GM21360 (cell line): ENCODE data around the gene MCRS1.

Source experiments
- ATAC-seq: cut with Tn5 transposase; IDR thresholded peaks from one replicate; pipeline ENCODE4 v1.9.1; 2021; ENCODE audit warnings: mild to moderate bottlenecking, moderate library complexity; ENCODE audit not compliant: unreplicated experiment

Gene MCRS1

DNA sequence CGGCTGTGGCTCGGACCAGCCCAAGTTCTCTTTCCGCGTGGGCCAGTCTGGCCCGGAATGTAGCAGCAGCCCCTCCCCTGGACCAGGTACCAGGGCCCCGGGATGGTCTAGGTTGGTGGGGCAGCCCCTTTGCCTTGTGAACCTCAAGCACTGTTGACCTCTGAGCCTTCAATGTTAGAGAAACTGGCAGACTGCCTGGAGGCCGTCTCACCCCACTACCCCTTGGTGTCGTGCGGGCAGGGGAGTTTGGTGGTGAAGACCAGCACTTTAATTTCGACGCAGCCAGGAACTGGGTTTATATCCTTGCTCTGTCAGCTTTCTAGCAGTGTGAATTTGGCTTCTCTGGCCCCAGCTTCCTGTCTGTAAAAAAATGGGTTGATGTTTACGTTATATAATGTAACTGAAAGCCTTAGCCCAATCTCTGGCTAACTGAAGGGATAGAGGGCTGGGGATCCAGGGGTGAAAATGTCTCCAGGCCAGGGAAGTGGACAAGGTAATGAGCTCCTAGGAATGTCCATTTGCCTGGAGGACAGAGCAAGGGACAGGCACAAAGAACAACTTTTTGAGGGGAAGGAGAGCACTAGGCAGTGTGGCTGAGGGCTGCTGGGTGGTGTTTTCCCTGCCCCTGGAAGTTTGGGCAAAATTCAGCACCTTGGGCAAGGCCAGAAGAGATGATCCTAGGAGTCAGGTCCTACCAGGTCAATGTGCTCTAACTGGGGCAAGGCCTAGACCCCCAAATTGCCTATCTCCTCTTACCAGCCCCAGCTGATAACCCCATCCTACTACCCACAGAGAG, 11.4 kb downstream of the MCRS1 start:
- no peak for ATAC-seq

DNA sequence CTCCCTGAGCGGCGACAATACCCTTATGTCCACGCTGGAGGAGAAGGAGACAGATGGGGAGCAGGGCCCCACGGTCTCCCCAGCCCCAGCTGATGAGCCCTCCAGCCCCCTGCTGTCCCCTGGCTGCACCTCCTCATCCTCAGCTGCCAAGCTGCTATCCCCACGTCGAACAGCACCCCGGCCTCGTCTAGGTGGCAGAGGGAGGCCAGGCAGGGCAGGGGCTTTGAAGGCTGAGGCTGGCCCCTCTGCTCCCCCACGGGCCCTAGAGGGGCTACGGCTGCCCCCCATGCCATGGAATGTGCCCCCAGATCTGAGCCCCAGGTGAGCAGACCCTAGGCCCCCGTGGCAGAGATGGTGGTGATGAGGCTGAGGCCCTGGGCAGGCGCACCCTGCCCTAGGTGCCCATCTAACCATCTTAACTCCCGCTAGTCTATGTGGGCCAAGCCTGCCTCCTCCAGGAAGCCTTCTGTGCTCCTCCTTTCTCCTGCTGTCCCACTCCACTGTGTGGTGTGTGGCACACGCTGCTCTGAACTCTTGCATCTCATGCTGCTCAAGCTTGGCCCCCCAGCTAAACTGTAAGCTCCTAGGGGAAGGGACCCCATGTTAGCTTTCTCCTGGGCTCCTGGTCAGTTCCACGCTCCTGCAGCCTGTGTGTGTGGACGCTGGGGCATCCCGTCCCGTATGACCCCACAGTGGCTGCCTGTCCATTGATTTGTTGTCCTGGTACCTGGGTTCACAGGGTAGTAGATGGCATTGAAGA, 12.1 kb downstream of the MCRS1 start:
- ATAC-seq, result no peak

DNA sequence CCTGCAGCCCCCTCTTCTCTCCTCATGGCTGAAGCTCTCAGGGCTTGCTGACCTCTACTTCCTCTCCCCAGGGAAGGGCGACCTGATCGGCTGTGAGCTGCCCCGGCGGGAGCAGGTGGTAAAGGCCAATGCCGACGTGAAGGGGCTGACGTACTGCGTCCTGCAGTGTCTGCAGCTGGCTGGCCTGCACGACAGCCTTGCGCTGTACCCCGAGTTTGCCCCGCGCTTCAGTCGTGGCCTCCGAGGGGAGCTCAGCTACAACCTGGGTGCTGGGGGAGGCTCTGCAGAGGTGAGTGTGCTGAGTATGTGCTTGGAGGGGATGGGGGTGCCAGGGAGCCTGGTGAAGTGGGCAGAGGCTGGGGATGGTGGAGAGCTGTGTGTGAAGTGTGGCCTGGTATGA, 13.7 kb downstream of the MCRS1 start:
- ATAC-seq, result no peak

GRCh38 chr12:49553512-49554088, 14.3 kb downstream of the MCRS1 start:
- ATAC-seq, result no peak

GRCh38 chr12:49552899-49553298, 15.0 kb downstream of the MCRS1 start:
- no peak for ATAC-seq

DNA sequence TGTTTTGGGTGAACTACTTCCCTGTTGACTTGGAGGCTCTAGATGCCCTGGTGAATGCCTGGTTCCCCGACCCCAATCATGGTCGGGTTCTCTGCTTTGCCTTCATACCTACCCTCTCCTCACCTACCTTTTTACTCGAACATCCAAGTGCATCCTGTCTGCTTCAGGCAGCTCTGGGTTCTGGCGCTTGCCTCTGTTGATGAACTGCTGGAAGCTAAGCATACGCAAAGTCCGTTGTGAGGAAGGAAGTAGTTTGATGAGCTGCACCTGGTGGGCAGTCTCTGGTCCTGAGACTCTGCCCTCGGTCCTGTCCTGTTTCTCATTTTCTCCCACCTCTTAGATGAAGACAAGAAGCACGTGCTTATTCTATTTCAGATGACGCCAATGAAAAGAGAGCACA, 15.5 kb downstream of the MCRS1 start:
- no peak for ATAC-seq

- ATAC-seq, result no peak
Measured at GRCh38 chr12:49552014-49552413, 15.9 kb downstream of the MCRS1 start.

DNA sequence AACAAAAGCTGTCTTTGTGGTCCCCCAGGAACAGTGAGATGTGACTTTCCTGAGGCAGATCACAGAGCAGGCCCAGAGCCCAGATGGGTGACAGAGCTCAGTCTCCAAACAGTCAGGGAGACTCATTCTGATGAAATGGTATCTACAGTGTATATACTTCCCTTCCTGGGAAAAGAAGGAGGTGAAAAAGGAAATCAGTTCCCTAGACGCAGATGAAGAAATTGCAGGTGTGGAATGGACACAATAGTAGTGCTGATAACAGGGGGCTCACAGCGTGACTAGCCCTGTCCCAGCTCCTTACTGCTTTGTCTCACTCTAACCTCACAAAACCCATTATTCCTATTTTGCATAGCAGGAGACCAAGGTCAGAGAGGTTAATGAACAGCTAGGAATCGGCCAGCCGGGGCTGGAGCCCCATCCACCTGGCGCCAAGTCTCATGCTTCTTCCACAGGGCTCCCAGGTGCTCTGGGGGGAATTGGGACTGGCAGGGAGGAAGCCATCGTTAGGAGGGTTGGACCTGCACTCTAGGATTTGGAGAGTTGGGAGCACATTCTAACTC, 17.2 kb downstream of the MCRS1 start:
- no peak for ATAC-seq

DNA sequence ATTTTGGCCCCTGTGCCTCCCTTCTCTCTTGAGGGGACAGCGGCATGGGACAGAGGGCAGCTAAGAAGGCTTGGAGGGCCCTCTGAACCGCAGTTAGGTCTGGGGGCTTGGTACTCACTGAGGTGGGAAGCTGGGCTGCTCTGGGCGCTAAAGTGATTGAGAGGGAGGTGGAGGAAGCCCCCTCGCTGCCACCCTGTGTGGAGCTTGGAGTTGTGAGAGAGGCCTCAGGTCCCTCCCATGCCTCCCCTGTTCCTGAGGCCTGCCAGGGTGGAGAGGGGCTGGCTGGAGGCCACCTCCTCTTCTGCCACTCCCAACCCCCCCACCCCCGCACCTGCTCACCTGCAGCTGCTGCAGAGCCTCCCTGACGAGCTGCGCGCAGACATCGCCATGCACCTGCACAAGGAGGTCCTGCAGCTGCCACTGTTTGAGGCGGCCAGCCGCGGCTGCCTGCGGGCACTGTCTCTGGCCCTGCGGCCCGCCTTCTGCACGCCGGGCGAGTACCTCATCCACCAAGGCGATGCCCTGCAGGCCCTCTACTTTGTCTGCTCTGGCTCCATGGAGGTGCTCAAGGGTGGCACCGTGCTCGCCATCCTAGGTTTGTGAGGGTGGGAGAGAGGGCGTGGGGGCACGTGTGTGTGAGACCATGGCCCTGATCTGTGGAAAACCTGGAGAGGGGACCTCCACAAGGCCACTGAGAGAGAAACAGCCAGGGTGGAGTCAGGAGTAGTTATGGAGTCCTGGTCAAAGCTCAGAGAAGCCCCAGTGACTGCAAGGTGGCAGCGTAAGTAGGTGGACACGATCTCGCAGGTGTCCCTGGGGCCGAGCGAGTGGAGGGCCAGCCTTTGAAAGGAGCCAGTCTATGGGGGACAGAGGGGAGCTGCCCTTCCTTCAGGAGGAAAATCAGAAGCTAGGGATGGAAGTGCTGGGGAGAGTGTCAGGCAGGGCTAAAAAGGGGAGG, 17.9 kb downstream of the MCRS1 start:
- no peak for ATAC-seq

- ATAC-seq, result no peak
Measured at GRCh38 chr12:49548822-49549648, 18.9 kb downstream of the MCRS1 start.

- ATAC-seq, result no peak
Measured at GRCh38 chr12:49548481-49548821, 19.5 kb downstream of the MCRS1 start.

GRCh38 chr12:49547090-49547690, 20.8 kb downstream of the MCRS1 start:
- no peak for ATAC-seq

- ATAC-seq, result no peak
Measured at GRCh38 chr12:49546481-49546880, 21.5 kb downstream of the MCRS1 start.

- ATAC-seq, result no peak
Measured at GRCh38 chr12:49545815-49546214, 22.1 kb downstream of the MCRS1 start.

- ATAC-seq, result no peak
Measured at GRCh38 chr12:49543914-49544815, 23.8 kb downstream of the MCRS1 start.

DNA sequence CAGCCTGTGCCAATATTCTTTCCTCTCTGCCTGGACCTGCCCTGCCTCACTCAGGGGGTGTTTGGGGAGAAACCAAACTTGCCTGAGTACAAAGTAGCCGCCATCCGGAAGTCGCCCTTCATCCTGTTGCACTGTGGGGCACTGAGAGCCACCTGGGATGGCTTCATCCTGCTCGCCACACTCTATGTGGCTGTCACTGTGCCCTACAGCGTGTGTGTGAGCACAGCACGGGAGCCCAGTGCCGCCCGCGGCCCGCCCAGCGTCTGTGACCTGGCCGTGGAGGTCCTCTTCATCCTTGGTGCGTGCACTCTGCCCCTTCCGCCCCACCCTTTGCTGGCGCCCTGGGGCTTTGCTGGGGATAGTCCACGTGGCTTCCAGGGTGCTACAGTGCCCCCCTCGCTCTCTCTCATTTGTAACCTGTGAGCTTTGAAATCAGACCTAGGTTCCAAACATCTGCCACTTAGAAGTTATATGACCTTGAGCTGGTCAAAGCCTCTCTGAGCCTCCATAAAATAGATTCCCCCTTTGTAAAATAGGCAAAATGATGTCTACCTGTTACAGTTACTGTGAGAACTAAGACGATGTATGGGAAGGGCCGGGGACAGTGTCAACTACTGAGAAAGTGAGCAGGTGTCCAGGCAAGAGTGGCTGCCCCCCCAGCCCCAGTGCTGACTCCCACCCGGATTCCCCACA, 24.6 kb downstream of the MCRS1 start:
- ATAC-seq, result no peak

DNA sequence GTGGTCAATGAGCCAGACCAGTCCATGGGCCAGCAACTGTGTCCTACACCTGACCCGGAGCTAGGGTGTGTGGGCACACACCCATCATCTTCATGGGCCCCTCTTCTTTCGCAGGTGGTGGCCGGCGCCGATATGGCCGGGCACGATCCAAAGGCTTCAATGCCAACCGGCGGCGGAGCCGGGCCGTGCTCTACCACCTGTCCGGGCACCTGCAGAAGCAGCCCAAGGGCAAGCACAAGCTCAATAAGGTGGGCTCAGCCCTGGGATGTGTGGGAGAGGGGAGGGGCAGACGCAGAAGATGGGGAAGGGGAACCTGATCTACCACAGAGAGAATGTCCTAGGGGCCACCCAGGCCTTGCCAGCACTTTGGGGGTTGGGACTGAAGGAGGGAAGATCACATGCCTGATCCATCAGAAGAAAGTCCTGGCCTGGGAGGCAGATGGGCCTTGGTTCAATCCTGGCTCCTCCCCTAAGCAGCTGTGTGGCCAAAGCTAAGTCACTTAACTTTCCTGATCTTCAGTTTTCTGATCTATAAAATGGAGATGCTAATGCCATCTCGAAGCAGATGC, 25.3 kb downstream of the MCRS1 start:
- ATAC-seq, result no peak
